ENCODE data around the gene RAB5A. TPM values are rescaled to one million over a fixed set of nuclear protein-coding genes. Genes with fewer than 3 reads are reported as not detected.
"Not testable (repeated sequence)": the region's sequence is repeated elsewhere in the genome, so short reads cannot be mapped to it uniquely, and the experiment has no call there.

The RAB5A gene
- polyA plus RNA-seq, 12 donors = 35.7 to 71.9 (median 47.4) TPM; not detected in 1

DNA sequence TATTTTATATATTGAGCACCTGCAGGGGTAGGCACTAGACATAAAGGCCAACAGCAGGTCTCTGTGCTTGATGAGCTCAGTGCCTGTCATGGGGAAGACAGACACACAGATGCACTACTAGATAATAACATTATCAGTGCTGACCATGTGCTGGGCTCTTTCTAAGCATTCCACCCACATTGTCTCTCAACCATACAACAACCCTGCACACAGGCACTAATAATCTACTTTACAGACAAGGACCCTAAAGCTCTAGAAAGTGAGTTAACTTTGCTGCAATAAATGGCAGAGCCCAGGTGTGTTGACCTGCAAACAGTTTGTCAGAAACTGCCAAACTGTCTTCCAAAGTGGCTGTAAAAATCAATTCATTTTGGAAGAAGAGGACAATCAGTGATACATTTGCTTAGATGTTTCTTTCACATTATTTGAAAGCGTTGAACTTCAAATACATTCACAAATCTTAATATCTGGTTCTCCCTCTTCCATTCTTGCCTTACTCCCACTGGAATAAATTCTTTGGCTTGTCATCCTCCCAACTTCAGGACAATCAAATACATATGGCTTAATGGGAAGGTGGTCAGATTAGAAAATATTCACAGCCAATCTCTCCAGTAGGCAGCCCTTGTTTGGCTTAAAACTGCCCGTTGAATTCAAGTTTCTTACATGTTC is 76.2 kb downstream of the RAB5A start:
- DNase-seq = no peak

- no peak for DNase-seq
Measured at GRCh38 chr3:20023623-20024405, 76.9 kb downstream of the RAB5A start.

GRCh38 chr3:20027136-20027535 is 80.2 kb downstream of the RAB5A start:
- no peak for DNase-seq

DNA sequence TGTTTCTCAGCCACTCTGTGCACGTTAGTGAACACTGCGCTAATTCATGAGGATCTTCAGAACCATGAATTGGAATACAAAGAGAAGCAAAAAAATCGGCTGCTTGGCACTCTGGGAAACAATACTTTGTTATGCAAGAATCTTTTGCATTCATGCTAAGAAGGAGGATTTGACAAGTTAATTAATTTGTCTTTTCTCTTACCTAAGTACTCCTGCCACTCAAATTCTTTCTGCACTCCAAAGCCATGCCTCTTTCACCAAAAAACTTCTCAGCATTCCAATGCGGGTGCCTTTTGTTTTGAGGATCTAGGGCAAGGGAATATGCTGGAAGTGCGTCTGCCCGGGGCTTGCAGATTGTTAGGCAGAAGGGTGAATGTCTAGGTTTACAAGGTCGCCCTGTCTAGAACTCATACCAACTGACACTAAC is 82.0 kb downstream of the RAB5A start:
- DNase-seq = no peak

DNA sequence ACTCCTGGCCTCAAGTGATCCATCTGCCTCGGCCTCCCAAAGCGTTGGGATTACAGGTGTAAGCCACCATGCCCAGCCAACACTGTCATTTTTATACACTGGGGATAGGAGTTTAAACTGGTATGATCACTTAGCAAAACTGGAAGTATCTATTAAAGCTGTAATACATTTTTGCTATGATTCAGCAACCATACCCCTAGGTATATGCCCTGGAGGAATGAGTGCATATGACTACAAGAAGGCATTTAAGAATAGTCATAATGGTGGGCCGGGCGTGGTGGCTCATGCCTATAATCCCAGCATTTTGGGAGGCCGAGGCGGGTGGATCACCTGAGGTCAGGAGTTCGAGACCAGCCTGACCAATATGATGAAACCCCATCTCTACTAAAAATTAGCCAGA is 85.0 kb downstream of the RAB5A start:
- DNase-seq = not testable (repeated sequence)

Other genes starting within 250 kb of the RAB5A start
- 1 to 10 TPM in 5 of 12 donors, under 1 TPM in 5, not detected in 2; 0.19 to 2.2 (median 1.1) TPM for gene EFHB, start 12.9 kb upstream of the RAB5A start, polyA plus RNA-seq (ENCODE audit: insufficient read length in 12 of 12)
- under 1 TPM in 10 of 12 donors, not detected in 2; 0.08 to 0.88 (median 0.38) TPM for gene PP2D1, start 65.2 kb downstream of the RAB5A start, polyA plus RNA-seq (ENCODE audit: insufficient read length in 12 of 12)
- gene KAT2B, start 93.3 kb downstream of the RAB5A start, polyA plus RNA-seq (ENCODE audit: insufficient read length in 12 of 12) = 10 to 100 TPM in 11 of 12 donors, not detected in 1; 15.4 to 31.3 (median 25.7) TPM
- gene SGO1, start 239.1 kb downstream of the RAB5A start, polyA plus RNA-seq (ENCODE audit: insufficient read length in 12 of 12) = 10 to 100 TPM in 1 of 12 donors, 1 to 10 TPM in 10, not detected in 1; 3.3 to 22.2 (median 6.8) TPM